Dendritic cell treated with granulocyte-macrophage colony-stimulating factor and Interleukin-4, amounts not matched to agents 40 ng/mL and 50 ng/mL, for 4 days (primary cell): ENCODE measurements around the gene PARP4.
A peak's percentile ranks its signal among the peaks of the same experiment; 100 is the strongest.
"Not testable (repeated sequence)": the region's sequence is repeated elsewhere in the genome, so short reads cannot be mapped to it uniquely, and the experiment has no call there.

ENCODE experiments used
- H3K27ac Mint-ChIP-seq: one replicate; pipeline ENCODE4 v1.8.0; 2022; ENCODE audit warnings: mild to moderate bottlenecking, mixed read lengths
- H3K27me3 Mint-ChIP-seq: one replicate; pipeline ENCODE4 v1.8.0; 2022; ENCODE audit warnings: mild to moderate bottlenecking, mixed read lengths
- H3K36me3 Mint-ChIP-seq: one replicate; pipeline ENCODE4 v1.8.0; 2022; ENCODE audit warnings: low read depth, mixed read lengths
- H3K4me1 Mint-ChIP-seq: one replicate; pipeline ENCODE4 v1.8.0; 2022; ENCODE audit warnings: low read depth, mixed read lengths
- H3K4me3 Mint-ChIP-seq: one replicate; pipeline ENCODE4 v1.8.0; 2022; ENCODE audit warnings: mild to moderate bottlenecking, moderate library complexity, mixed read lengths
- H3K9me3 Mint-ChIP-seq: one replicate; pipeline ENCODE4 v1.8.0; 2022; ENCODE audit warnings: mixed read lengths
- intact Hi-C: fragments of 100-400 bp; cut with micrococcal nuclease; formaldehyde crosslinking; loops from one replicate; pipeline ENCODE4 v1.15.0; 2022

The PARP4 gene

DNA sequence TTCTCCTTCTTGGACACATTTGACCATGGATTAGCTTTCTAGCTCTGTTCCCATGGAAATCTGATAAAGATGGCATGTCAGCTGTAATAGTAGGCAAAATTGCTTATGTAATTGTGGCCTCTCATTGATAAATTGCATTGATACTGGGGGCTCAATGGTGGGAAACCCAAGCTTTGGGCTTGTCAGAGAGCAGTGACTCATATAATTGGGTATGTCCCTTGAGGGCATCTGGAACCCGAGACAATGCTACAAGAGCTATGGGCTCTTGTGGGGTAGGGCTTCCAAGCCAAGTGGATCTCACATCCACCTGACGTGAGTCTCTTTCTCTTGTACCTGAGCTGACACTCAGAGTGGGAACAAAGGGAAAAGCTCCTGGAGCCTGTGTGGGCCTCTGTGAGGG lies 16.3 kb downstream of the PARP4 start:
- H3K9me3 Mint-ChIP-seq, H3K27me3 Mint-ChIP-seq, H3K27ac Mint-ChIP-seq, intact Hi-C loops, H3K4me3 Mint-ChIP-seq, H3K4me1 Mint-ChIP-seq: not testable (repeated sequence)
- H3K36me3 Mint-ChIP-seq, result peaks cover 87% of the 10 kb centered on the region

DNA sequence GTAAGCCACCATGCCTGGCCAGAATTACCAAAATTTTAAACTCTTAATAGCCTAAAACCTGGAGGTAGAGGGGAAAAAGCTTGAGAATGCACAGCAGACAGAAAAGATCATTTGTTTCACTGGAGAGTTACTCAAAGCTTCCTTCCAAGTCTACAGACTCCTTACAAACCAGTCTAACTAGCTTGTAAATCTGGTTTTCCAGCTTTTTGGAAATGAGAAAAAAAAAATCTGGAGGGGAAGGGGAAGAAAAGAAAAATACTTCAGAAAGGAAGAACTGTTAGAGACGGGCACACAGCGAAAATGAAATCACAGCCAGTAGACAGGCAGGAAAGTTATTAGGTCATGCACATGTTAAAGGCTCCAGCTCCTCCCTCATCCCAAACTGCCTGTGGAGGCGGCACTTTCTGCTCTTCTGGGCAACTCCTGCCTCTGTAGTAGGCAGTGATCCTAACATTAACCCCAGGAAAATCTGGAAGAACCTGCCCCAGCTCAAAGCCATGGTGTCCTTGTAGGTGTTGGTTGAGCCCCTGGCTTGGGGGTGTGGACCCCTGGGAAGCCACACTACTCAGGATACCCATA lies 17.3 kb downstream of the PARP4 start:
- Mint-ChIP-seq H3K27ac (no peak overlapping the region), H3K4me3 (no peak overlapping the region), H3K4me1 (no peaks in the 10 kb centered on the region), H3K36me3 (peaks cover 93% of the 10 kb centered on the region), H3K9me3 (no peaks in the 10 kb centered on the region), H3K27me3 (no peaks in the 10 kb centered on the region)
- intact Hi-C loops, result no loop called here

DNA sequence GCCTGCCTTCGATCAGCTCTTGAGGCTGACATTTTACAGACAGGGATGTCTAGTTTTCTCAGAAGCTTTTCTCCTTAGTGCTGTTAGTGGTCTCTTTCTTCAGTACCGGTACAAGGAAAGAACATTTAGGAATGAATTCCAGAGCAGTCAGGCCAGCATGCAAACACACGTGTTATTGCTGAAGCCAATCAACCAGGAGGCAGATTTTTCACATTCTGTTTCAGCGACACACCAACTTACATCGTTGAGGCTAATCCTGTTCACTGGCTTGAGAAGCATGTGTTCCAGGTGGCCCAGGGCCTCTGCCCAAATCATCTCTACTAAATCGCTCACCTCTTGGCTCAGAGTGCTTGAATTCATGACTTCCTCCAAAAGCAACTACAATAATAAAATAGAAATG lies 19.2 kb downstream of the PARP4 start:
- H3K4me3 Mint-ChIP-seq, result no peak overlapping the region
- peaks cover 100% of the 10 kb centered on the region for H3K36me3 Mint-ChIP-seq
- no peak overlapping the region for H3K27ac Mint-ChIP-seq
- intact Hi-C loops, result loop anchor here (5.0 kb wide), 1 partner anchor 51 kb away; no protein-coding TSS in a partner anchor
- no peaks in the 10 kb centered on the region for H3K4me1 Mint-ChIP-seq
- no peaks in the 10 kb centered on the region for H3K27me3 Mint-ChIP-seq
- H3K9me3 Mint-ChIP-seq, result no peaks in the 10 kb centered on the region

DNA sequence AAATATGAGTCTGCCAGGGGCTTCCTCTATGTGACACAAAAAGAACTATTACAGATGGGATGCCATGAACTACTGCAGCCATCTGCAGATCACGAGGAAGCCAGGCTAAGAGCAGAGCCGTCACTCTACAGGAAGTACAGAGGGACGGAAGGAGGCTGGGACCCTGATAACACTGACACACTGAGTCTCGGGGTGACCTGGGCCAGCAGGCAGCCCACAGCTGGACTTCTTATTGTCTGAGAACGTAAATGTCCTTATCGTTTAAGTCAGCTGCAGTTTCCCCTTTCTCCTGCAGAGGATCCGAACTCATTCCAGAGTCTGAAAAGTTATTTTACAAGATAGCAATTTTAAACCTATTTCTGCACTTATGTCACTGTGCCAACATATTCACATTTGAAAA lies 20.7 kb downstream of the PARP4 start:
- Mint-ChIP-seq H3K27ac (no peak overlapping the region), H3K27me3 (no peaks in the 10 kb centered on the region), H3K36me3 (peaks cover 100% of the 10 kb centered on the region), H3K9me3 (no peaks in the 10 kb centered on the region), H3K4me3 (no peak overlapping the region), H3K4me1 (no peaks in the 10 kb centered on the region)
- intact Hi-C loops, result loop anchor here (5.0 kb wide), 1 partner anchor 50 kb away; no protein-coding TSS in a partner anchor

DNA sequence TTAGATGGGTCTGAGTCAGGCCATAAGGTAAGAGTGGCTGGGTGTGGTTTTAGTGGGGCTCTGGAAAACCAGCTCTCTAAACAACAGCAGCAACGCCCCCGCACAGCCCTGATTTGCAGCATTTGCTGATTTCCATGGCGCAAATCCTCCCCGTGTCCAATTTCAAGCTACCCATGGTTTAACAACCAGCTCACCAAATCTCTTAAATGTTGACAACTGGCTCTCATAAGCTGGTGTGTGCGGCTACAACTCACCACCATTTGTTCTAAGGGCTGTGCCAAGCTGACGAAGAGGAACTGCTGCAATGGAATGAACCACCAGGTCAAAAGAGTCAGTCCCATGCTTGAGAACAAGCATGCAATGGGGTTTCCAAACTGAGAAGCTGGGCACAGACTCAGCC lies 22.9 kb downstream of the PARP4 start:
- Mint-ChIP-seq H3K9me3 (no peaks in the 10 kb centered on the region), H3K36me3 (peaks cover 100% of the 10 kb centered on the region), H3K4me3 (no peak overlapping the region), H3K4me1 (no peaks in the 10 kb centered on the region), H3K27ac (no peak overlapping the region), H3K27me3 (no peaks in the 10 kb centered on the region)
- intact Hi-C loops, result loop anchor here (5.0 to 10.0 kb wide), 2 partner anchors 47 to 765 kb away; no protein-coding TSS in a partner anchor

DNA sequence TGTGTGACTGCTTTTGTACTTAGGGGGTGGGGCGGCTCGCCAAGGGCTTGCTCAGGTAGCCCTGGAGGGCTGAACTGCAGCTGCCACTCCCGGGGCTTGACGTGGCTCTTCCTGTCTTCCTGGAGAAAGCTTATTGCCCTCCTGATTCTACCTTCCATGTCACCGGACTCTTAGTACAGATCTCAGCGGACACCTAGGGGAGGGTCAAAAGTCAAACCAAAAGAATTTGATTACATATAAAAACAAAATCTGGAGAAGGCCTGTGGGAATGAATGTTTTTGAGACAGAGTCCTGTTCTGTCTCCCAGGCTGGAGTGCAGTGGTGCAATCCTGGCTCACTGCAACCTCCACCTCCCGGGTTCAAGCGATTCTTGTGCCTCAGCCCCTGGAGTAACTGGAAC lies 24.5 kb downstream of the PARP4 start:
- peaks cover 100% of the 10 kb centered on the region for H3K36me3 Mint-ChIP-seq
- not testable (repeated sequence) for H3K27me3 Mint-ChIP-seq, H3K4me1 Mint-ChIP-seq, H3K4me3 Mint-ChIP-seq, H3K9me3 Mint-ChIP-seq, H3K27ac Mint-ChIP-seq
- intact Hi-C loops, result loop anchor here (10.0 kb wide), 1 partner anchor 767 kb away; no protein-coding TSS in a partner anchor

DNA sequence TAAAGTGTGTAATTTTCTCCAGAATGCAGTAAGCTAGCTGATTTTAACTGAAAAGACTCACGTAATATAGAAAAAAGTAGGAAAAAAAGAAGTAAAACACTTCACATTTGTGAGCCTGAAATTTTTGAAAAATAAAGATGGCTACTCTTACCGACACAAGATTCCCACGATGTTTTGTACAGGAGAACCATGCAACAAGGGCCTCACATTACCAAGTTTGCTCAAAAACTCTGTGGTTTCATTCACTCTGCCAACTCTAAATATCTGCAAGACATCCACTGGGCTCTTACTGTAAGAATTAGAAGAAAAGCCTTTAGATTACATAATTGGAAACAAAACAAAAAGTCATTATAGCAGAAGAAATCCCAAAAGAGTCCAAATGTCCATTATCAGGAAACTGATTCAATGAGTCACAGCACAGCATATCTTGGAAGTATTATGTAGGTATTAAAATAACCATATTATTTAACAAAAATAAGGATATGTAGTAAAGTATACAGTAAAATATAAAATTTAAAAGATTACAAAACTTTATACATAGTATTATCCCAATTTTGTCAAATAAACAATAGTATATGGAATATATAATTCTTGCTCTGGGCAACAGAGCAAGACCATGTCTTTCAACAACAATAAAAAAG lies 26.4 kb downstream of the PARP4 start:
- not testable (repeated sequence) for H3K27ac Mint-ChIP-seq, H3K4me3 Mint-ChIP-seq, H3K9me3 Mint-ChIP-seq, H3K4me1 Mint-ChIP-seq, H3K27me3 Mint-ChIP-seq
- intact Hi-C loops, result loop anchor here (10.0 kb wide), 1 partner anchor 769 kb away; no protein-coding TSS in a partner anchor
- H3K36me3 Mint-ChIP-seq, result peaks cover 100% of the 10 kb centered on the region

DNA sequence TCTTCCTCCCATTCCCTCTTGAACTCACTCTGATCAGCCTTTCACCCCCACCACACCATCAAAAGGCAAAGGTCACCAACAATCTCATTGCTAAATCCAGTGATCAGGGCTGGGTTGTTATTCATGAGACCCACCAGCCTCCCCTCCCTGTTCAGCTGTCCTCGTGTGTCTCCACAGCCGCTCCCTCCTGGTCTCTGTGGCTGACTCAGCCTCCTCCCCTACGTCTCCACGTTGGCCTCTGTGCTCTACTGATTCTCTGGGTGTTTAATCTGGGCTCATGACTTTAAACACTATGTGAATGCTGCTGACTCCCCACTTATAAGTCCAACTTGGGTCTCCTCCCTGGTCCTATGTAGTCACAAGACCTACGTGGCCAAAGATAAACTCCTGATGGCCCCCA lies 38.9 kb downstream of the PARP4 start:
- H3K36me3 Mint-ChIP-seq, result peaks cover 96% of the 10 kb centered on the region
- intact Hi-C loops, result no loop called here
- H3K9me3 Mint-ChIP-seq, result no peaks in the 10 kb centered on the region
- H3K27me3 Mint-ChIP-seq, result no peaks in the 10 kb centered on the region
- no peaks in the 10 kb centered on the region for H3K4me1 Mint-ChIP-seq
- H3K27ac Mint-ChIP-seq, result peak overlapping the region; percentile 5
- H3K4me3 Mint-ChIP-seq, result no peak overlapping the region

DNA sequence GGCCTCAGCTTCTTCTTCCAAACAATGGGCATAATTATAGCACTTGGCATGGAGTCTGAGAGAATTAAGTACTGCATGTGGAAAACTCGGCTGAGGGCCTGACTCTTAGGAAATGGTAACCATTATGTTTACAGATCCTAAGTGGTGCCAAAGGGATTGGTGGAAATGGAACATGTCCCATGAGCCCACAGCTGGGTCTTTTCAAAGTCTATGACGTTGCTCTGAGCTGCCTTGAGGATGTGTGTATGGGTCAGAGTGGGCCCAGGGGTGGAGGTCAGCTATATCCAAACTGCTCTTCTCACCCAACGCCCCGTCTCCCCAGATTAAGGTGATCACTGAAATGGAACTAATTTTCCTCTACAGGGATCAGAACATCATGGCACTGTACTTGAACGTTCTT lies 40.4 kb downstream of the PARP4 start:
- H3K9me3 Mint-ChIP-seq, H3K27ac Mint-ChIP-seq, H3K4me3 Mint-ChIP-seq, H3K27me3 Mint-ChIP-seq, H3K4me1 Mint-ChIP-seq, intact Hi-C loops: not testable (repeated sequence)
- H3K36me3 Mint-ChIP-seq, result peaks cover 98% of the 10 kb centered on the region

DNA sequence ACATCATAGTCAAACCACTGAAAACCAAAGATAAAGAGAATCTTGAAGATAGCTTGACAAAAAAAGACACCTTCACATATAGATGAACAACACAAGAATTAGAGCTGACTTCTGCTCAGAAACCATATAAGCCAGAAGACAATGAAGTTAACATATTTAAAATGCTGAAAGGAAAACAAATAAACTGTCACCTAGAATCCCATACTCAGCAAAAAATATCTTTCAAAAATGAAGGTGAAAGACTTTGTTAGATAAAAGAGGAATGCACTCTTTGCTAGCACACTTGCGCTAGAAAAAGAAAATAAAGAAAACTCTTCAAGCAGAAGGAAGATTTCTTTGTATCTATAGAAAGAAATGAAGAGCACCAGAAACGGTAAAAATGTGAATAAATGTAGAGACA lies 49.5 kb downstream of the PARP4 start:
- Mint-ChIP-seq H3K27me3 (no peaks in the 10 kb centered on the region), H3K9me3 (no peaks in the 10 kb centered on the region), H3K4me1 (peaks cover 7% of the 10 kb centered on the region), H3K36me3 (peaks cover 95% of the 10 kb centered on the region), H3K4me3 (no peak overlapping the region), H3K27ac (no peak overlapping the region)
- intact Hi-C loops, result no loop called here

DNA sequence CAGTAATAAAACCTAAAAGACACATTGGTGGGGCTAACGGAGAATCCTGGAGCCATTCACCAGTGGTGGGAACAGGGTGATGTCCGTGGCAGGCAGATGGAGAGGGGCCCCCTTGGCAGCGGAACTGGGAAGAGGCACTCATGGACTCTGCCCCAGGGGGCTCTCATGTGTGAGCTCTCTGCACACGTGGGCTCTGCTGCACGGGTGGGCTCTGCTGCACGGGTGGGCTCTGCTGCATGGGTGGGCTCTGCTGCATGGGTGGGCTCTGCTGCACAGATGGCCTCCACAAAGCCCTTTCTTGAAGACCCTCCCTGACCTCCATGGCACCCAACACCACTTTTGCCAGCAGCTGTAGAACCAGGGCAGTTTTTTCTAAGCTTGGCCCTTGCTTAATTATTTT lies 52.3 kb downstream of the PARP4 start:
- Mint-ChIP-seq H3K27me3 (no peaks in the 10 kb centered on the region), H3K4me3 (no peak overlapping the region), H3K27ac (no peak overlapping the region), H3K9me3 (no peaks in the 10 kb centered on the region), H3K36me3 (peaks cover 98% of the 10 kb centered on the region), H3K4me1 (peaks cover 7% of the 10 kb centered on the region)
- intact Hi-C loops, result no loop called here

DNA sequence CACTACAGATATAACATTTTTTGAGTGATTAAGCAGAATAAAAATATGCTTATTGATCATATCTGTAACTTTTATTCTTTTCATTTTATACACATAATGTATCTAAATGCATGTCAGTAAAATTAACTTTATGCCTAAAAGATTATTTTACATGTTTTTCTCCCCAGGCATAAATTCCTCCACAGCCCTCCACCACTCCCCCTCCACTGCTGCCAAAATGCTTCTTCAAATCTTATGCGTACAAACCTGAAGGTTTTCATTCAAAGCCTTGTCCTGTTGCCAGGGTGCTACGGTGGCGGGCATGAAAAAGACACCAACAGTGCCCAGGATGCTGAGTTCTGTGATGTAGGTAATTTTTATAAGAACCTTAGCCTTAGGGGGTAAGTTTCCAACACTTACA lies 52.9 kb downstream of the PARP4 start:
- Mint-ChIP-seq H3K4me1 (peaks cover 7% of the 10 kb centered on the region), H3K4me3 (no peak overlapping the region), H3K36me3 (peaks cover 98% of the 10 kb centered on the region), H3K27me3 (no peaks in the 10 kb centered on the region), H3K9me3 (no peaks in the 10 kb centered on the region), H3K27ac (no peak overlapping the region)
- intact Hi-C loops, result no loop called here

DNA sequence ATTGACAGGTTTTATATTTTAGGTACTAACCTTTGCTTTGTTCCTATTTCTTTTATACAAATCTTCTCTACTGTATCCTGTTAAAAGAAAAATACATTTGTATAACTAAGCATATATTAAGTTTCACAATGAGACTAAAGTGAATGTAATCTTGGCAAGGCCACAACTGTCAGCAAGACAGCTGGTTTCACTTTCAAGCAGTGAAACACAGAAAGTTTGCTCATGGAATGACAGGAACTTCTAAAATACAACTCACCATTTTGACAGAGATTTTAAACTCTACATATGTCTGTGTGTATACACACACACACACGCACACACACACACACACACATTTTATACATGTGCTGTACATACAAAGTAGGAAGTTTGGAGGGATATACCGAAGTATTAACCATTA lies 53.3 kb downstream of the PARP4 start:
- Mint-ChIP-seq H3K4me1 (peaks cover 3% of the 10 kb centered on the region), H3K4me3 (no peak overlapping the region), H3K27ac (no peak overlapping the region), H3K36me3 (peaks cover 98% of the 10 kb centered on the region), H3K27me3 (no peaks in the 10 kb centered on the region), H3K9me3 (no peaks in the 10 kb centered on the region)
- intact Hi-C loops, result no loop called here

DNA sequence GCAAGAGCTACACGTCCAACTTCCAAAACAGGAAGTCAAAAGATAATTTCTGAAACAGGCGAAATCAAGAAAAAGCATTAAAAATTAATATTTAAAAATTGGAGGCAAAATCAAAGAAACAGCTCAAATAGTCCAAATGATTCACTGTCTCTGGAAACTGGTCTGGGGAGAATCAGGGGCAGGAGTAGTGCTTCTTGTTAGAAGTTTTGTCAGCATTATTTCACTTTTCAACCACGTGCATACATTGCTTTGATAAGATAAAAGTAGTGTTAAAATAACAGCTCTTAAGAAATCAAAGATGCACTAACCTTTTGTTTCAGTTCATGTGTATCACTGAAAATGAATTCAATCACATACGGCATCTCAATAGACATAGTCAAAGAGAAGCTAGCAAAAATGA lies 53.8 kb downstream of the PARP4 start:
- no peaks in the 10 kb centered on the region for H3K4me1 Mint-ChIP-seq
- no peak overlapping the region for H3K27ac Mint-ChIP-seq
- intact Hi-C loops, result no loop called here
- no peak overlapping the region for H3K4me3 Mint-ChIP-seq
- no peaks in the 10 kb centered on the region for H3K9me3 Mint-ChIP-seq
- H3K27me3 Mint-ChIP-seq, result no peaks in the 10 kb centered on the region
- peaks cover 98% of the 10 kb centered on the region for H3K36me3 Mint-ChIP-seq

DNA sequence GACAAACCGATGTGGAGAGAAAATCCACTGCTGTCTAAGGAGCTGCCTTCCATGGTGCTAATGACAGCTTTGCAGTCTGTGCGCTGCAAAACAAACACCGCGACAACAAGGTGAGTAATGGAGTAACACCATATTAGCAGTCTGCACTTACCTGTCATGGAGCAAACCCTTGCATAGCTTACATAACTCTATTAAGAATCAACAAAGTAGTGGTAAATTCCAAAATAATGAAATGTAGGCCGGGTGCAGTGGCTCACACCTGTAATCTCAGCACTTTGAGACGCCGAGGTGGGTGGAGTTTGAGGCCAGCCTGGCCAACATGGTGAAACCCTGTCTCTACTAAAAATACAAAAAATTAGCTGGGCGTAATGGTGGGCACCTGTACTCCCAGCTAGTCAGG lies 56.2 kb downstream of the PARP4 start:
- intact Hi-C loops, result no loop called here
- H3K9me3 Mint-ChIP-seq, result no peaks in the 10 kb centered on the region
- peaks cover 98% of the 10 kb centered on the region for H3K36me3 Mint-ChIP-seq
- no peak overlapping the region for H3K4me3 Mint-ChIP-seq
- H3K27me3 Mint-ChIP-seq, result no peaks in the 10 kb centered on the region
- H3K4me1 Mint-ChIP-seq, result no peaks in the 10 kb centered on the region
- H3K27ac Mint-ChIP-seq, result no peak overlapping the region
